B cell (primary cell): Measurements from ENCODE around the gene ANKRD28. TPM values are rescaled to one million over a fixed set of nuclear protein-coding genes. Genes with fewer than 3 reads are reported as not detected.

Experiments
- ATAC-seq: fragments of 200-7000 bp; cut with Tn5 transposase; one replicate; pipeline ENCODE4 v1.10.0; 2021; ENCODE audit warnings: low read depth, mild to moderate bottlenecking, moderate number of reproducible peaks, moderate library complexity
- CTCF ChIA-PET: fragments of 350-600 bp; sonication (Branson Sonifier 250); formaldehyde crosslinking; loops from one replicate; lab custom pipeline; 2021; ENCODE audit warnings: antibody characterized with exemption, inconsistent platforms; lab: Charles Lee
- POLR2A ChIA-PET: fragments of 350-600 bp; sonication (Branson Sonifier 250); formaldehyde crosslinking; loops from one replicate; lab custom pipeline; 2021; ENCODE audit warnings: antibody characterized with exemption; lab: Charles Lee
- DNase-seq: peaks from one replicate; pipeline ENCODE4 v3.0.0; 2013
- H2AFZ ChIP-seq: 2 replicates; pipeline ENCODE4 v1.6.1; 2012; ENCODE audit warnings: mild to moderate bottlenecking, low read depth, low read length; ENCODE audit not compliant: insufficient read depth, poor library complexity, severe bottlenecking
- H3K27ac ChIP-seq, 2 donors: 1 replicate in 1 of 2; 2 replicates in 1 of 2; pipeline ENCODE4 v1.5.1; 2012 to 2013; ENCODE audit warnings: low read length in 2 of 2, mild to moderate bottlenecking in 2 of 2, moderate library complexity in 1 of 2
- H3K27me3 ChIP-seq, 4 experiments: fragments of 200-600 bp in 1 of 4; sonication (generic) in 1 of 4; replicated peaks in 1 of 4; 1 replicate in 2 of 4; 2 replicates in 2 of 4; pipeline versions ENCODE4 v1.6.1 to v1.7.0; 2013 to 2016; ENCODE audit warnings: low read length in 3 of 4, mild to moderate bottlenecking in 2 of 4, mixed read lengths in 1 of 4, moderate library complexity in 1 of 4; ENCODE audit not compliant: insufficient read depth in 4 of 4, control insufficient read depth in 3 of 4; ENCODE audit errors: control extremely low read depth in 1 of 4
- H3K36me3 ChIP-seq, 2 experiments: replicated peaks in 1 of 2; 1 replicate in 1 of 2; 2 replicates in 1 of 2; pipeline versions ENCODE4 v1.6.1 to v1.7.1; 2013; ENCODE audit warnings: low read length in 1 of 2; ENCODE audit not compliant: insufficient read depth in 2 of 2, control insufficient read depth in 1 of 2; ENCODE audit errors: control extremely low read depth in 1 of 2, extremely low read depth in 1 of 2
- H3K4me1 ChIP-seq, 2 donors: fragments of 200-600 bp in 1 of 2; sonication (generic) in 1 of 2; 1 replicate in 1 of 2; 2 replicates in 1 of 2; pipeline versions ENCODE4 v1.5.1 to v1.6.1; 2013 to 2017; ENCODE audit warnings: low read length in 2 of 2; ENCODE audit not compliant: control insufficient read depth in 2 of 2, insufficient read depth in 2 of 2
- H3K4me2 ChIP-seq: replicated peaks from 2 replicates; pipeline ENCODE3; 2012; ENCODE audit warnings: mild to moderate bottlenecking, low read depth, low read length; ENCODE audit not compliant: poor library complexity, severe bottlenecking
- H3K4me3 ChIP-seq, 5 experiments: fragments of 200-600 bp in 1 of 5; sonication (generic) in 1 of 5; 1 replicate in 3 of 5; 2 replicates in 2 of 5; pipeline versions ENCODE4 v1.5.1 to v1.7.0; 2011 to 2016; ENCODE audit warnings: low read length in 4 of 5, mild to moderate bottlenecking in 4 of 5, low read depth in 2 of 5, control low read depth in 1 of 5, moderate library complexity in 1 of 5; ENCODE audit not compliant: insufficient read depth in 1 of 5; ENCODE audit errors: control extremely low read depth in 1 of 5, extremely low read depth in 1 of 5
- H3K79me2 ChIP-seq: fragments of 200-600 bp; sonication (generic); one replicate; pipeline ENCODE4 v1.6.0; 2016; ENCODE audit warnings: low read length; ENCODE audit not compliant: control insufficient read depth, insufficient read depth
- H3K9ac ChIP-seq: fragments of 200-600 bp; sonication (generic); 2 replicates; pipeline ENCODE4 v1.6.1; 2017; ENCODE audit warnings: mild to moderate bottlenecking, low read length, moderate library complexity
- H3K9me3 ChIP-seq, 3 donors: one replicate each; pipeline versions ENCODE4 v1.6.1 to v1.7.1; 2013; ENCODE audit warnings: low read length in 2 of 3; ENCODE audit not compliant: control insufficient read depth in 2 of 3, insufficient read depth in 1 of 3; ENCODE audit errors: control extremely low read depth in 1 of 3
- H4K20me1 ChIP-seq: 2 replicates; pipeline ENCODE4 v1.6.0; 2012; ENCODE audit warnings: mild to moderate bottlenecking, low read length; ENCODE audit not compliant: insufficient read depth, control insufficient read depth, poor library complexity, severe bottlenecking
- H3K27ac Mint-ChIP-seq: one replicate; pipeline ENCODE4 v1.8.0; 2021; ENCODE audit warnings: mixed read lengths
- H3K27me3 Mint-ChIP-seq: one replicate; pipeline ENCODE4 v1.8.0; 2021; ENCODE audit warnings: mixed read lengths
- H3K4me1 Mint-ChIP-seq: one replicate; pipeline ENCODE4 v1.8.0; 2021; ENCODE audit warnings: mixed read lengths
- H3K4me3 Mint-ChIP-seq: one replicate; pipeline ENCODE4 v1.8.0; 2021; ENCODE audit warnings: mixed read lengths
- H3K9me3 Mint-ChIP-seq: one replicate; pipeline ENCODE4 v1.8.0; 2022; ENCODE audit warnings: mixed read lengths; ENCODE audit not compliant: insufficient read depth
- EZH2 ChIP-seq: IDR thresholded peaks from 2 replicates; pipeline ENCODE4 v1.6.1; 2012; ENCODE audit warnings: borderline replicate concordance, low read depth, mild to moderate bottlenecking, moderate library complexity, low read length; ENCODE audit not compliant: insufficient read depth, poor library complexity, severe bottlenecking
- WGBS: methylation state at CpG from one replicate; pipeline ENCODE4 v1.1.5; 2013; ENCODE audit warnings: missing lambda C conversion rate; ENCODE audit not compliant: insufficient coverage; 5-methylcytosine and 5-hydroxymethylcytosine counted together
- intact Hi-C: fragments of 100-400 bp; cut with micrococcal nuclease; formaldehyde crosslinking; loops from one replicate; pipeline ENCODE4 v1.10.0; 2022
- polyA plus RNA-seq: library from polyadenylated mRNA; depleted of rRNA; stranded (reverse); fragments of >200 nt; gene quantifications from 2 replicates; pipeline ENCODE4 v1.2.3, GENCODE V29; 2012
- total RNA-seq, 2 donors: library from RNA; stranded (reverse); fragments of 120-200 nt in 1 of 2; gene quantifications; 1 replicate in 1 of 2; 2 replicates in 1 of 2; pipeline versions ENCODE4 v1.2.3 to v1.2.4, GENCODE V29; 2013 to 2022
- TF ChIP-seq, protein P1 (sequence below): fragments of 200-600 bp; IDR thresholded peaks from one replicate; pipeline ENCODE4 v1.8.0; 2022; ENCODE audit warnings: antibody characterized with exemption, mild to moderate bottlenecking

ANKRD28 gene
- total and polyA plus RNA-seq, 2 donors (not counting 1 experiment from before 2014, with no cell fraction given), result 20.7 to 37.4 TPM

- Mint-ChIP-seq H3K4me1 (peaks cover 4% of the 10 kb centered on the region), H3K27ac (no peak overlapping the region), H3K4me3 (no peak overlapping the region), H3K27me3 (no peaks in the 10 kb centered on the region), H3K9me3 (no peaks in the 10 kb centered on the region)
- Histone ChIP-seq H3K4me1 (peaks cover 0 to 3% of the 10 kb centered on the region in 2 donors), H3K4me2 (no peak overlapping the region), H3K9ac (no peak overlapping the region), H3K27ac (no peak overlapping the region), H4K20me1 (no peaks in the 10 kb centered on the region), H3K79me2 (no peaks in the 10 kb centered on the region), H3K36me3 (peaks cover 2 to 30% of the 10 kb centered on the region in 2 experiments), H3K27me3 (no peaks in the 10 kb centered on the region), H3K9me3 (no peaks in the 10 kb centered on the region), H3K4me3 (no peak overlapping the region), H2AFZ (no peak overlapping the region)
- ATAC-seq, result no peak
- ChIA-PET CTCF (interaction anchor here (0.6 kb wide), 1 partner anchor 16 kb away, joined by 3 read pairs; no protein-coding TSS in a partner anchor), POLR2A (no interaction called here)
- DNase-seq, result no peak
- intact Hi-C loops, result no loop called here
- no CpG with 5 or more reads among the region's 3 CpGs for whole genome bisulfite sequencing
- TF ChIP-seq, protein P1, sequence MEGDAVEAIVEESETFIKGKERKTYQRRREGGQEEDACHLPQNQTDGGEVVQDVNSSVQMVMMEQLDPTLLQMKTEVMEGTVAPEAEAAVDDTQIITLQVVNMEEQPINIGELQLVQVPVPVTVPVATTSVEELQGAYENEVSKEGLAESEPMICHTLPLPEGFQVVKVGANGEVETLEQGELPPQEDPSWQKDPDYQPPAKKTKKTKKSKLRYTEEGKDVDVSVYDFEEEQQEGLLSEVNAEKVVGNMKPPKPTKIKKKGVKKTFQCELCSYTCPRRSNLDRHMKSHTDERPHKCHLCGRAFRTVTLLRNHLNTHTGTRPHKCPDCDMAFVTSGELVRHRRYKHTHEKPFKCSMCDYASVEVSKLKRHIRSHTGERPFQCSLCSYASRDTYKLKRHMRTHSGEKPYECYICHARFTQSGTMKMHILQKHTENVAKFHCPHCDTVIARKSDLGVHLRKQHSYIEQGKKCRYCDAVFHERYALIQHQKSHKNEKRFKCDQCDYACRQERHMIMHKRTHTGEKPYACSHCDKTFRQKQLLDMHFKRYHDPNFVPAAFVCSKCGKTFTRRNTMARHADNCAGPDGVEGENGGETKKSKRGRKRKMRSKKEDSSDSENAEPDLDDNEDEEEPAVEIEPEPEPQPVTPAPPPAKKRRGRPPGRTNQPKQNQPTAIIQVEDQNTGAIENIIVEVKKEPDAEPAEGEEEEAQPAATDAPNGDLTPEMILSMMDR, result no peak
- no peak for TF ChIP-seq EZH2
Observed at GRCh38 chr3:15716178-15716577, 81.6 kb downstream of the ANKRD28 start.

DNA sequence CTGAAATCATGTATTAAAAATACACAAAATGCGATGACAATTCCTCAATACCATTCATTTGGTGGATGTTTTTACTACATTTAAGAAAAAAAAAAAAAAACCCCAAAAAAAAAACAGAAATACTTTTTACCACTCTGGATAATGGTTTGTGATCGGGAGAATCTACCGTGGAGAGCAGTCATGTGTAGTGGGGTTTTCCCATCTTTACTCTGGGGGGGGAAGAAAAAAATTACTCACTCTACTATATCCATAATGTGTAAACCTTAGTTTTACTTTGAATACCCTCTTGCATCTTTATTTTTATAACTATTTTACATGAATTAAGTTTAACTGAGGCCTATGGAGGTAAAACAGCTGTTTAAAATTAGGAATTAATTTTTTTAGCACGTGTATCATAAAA, 83.3 kb downstream of the ANKRD28 start:
- H3K9me3 ChIP-seq, result no peaks in the 10 kb centered on the region
- peaks cover 0 to 3% of the 10 kb centered on the region in 2 donors for H3K4me1 ChIP-seq
- H3K27ac ChIP-seq, result no peak overlapping the region
- H3K4me3 Mint-ChIP-seq, result no peak overlapping the region
- H3K27me3 Mint-ChIP-seq, result no peaks in the 10 kb centered on the region
- WGBS, result no CpG with 5 or more reads among the region's 4 CpGs
- intact Hi-C loops, result no loop called here
- H3K9me3 Mint-ChIP-seq, result no peaks in the 10 kb centered on the region
- no peaks in the 10 kb centered on the region for H3K27me3 ChIP-seq
- H2AFZ ChIP-seq, result no peak overlapping the region
- ATAC-seq, result no peak
- H3K4me2 ChIP-seq, result no peak overlapping the region
- peaks cover 2 to 30% of the 10 kb centered on the region in 2 experiments for H3K36me3 ChIP-seq
- TF ChIP-seq EZH2, result no peak
- TF ChIP-seq, protein P1, result no peak
- H3K79me2 ChIP-seq, result no peaks in the 10 kb centered on the region
- no peak overlapping the region for H3K4me3 ChIP-seq
- DNase-seq, result no peak
- CTCF ChIA-PET, result interaction anchor here (0.6 to 1.4 kb wide), 4 partner anchors 9 to 534 kb away, joined by 3 to 5 read pairs (median 4); no protein-coding TSS in a partner anchor
- POLR2A ChIA-PET, result no interaction called here
- peaks cover 4% of the 10 kb centered on the region for H3K4me1 Mint-ChIP-seq
- no peak overlapping the region for H3K27ac Mint-ChIP-seq
- no peak overlapping the region for H3K9ac ChIP-seq
- no peaks in the 10 kb centered on the region for H4K20me1 ChIP-seq
